Neural cell (in vitro differentiated cells): ENCODE data around the gene RNASEL.

ENCODE experiments used
- CTCF ChIP-seq: fragments of 450-650 bp; IDR thresholded peaks from 2 replicates; pipeline ENCODE4 v1.5.1; 2014; ENCODE audit warnings: antibody characterized with exemption, mild to moderate bottlenecking, moderate library complexity; ENCODE audit not compliant: poor library complexity, severe bottlenecking
- EP300 ChIP-seq: fragments of 450-650 bp; conservative IDR thresholded peaks from 2 replicates; pipeline ENCODE4 v1.6.1; 2014; ENCODE audit warnings: antibody characterized with exemption, mild to moderate bottlenecking, moderate library complexity; ENCODE audit not compliant: poor library complexity, severe bottlenecking
- EZH2 ChIP-seq: fragments of 200-600, 300-800 bp; shearing (Covaris generic), sonication (generic); IDR thresholded peaks from 2 replicates; pipeline ENCODE4 v1.6.1; 2014; ENCODE audit warnings: antibody characterized with exemption, low read length, borderline replicate concordance, mild to moderate bottlenecking; ENCODE audit not compliant: insufficient read depth, poor library complexity, severe bottlenecking
- POLR2AphosphoS5 ChIP-seq: IDR thresholded peaks from 2 replicates; pipeline ENCODE4 v1.6.1; 2012
- RAD21 ChIP-seq: fragments of 450-650 bp; conservative IDR thresholded peaks from 2 replicates; pipeline ENCODE4 v1.6.1; 2014; ENCODE audit warnings: antibody characterized with exemption, mild to moderate bottlenecking, moderate library complexity
- REST ChIP-seq: IDR thresholded peaks from 2 replicates; pipeline ENCODE4 v1.6.1; 2012; ENCODE audit warnings: borderline replicate concordance
- SMC3 ChIP-seq: fragments of 450-650 bp; conservative IDR thresholded peaks from 2 replicates; pipeline ENCODE4 v1.6.1; 2014; ENCODE audit warnings: antibody characterized with exemption, mild to moderate bottlenecking, moderate library complexity; ENCODE audit not compliant: poor library complexity

GRCh38 chr1:182568647-182569284, 20.3 kb downstream of the RNASEL start:
- no peak for TF ChIP-seq EP300
- no peak for TF ChIP-seq CTCF
- no peak for TF ChIP-seq EZH2
- TF ChIP-seq RAD21, result no peak
- TF ChIP-seq POLR2AphosphoS5, result no peak
- TF ChIP-seq SMC3, result no peak
- no peak for TF ChIP-seq REST
